Measurements from ENCODE around the gene AFF1.

AFF1 gene

DNA sequence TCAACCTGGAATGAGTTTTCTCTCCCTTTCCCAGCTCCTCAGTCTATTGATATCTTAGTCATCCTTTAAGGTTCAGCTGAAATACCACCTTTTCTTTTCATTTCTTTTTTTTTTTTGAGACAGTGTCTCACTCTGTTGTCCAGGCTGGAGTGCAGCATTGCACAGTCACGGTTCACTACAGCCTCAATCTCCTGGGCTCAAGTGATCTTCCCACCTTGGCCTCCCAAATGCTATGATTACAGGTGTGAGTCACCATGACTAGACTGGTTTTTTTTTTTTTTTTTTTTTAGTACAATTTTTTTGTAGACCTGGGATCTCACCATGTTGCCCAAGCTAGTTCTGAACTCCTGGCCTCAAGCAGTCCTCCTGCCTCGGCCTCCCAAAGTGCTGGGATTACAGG lies 28.9 kb downstream of the AFF1 start:
- TF ChIP-seq, protein P1, sequence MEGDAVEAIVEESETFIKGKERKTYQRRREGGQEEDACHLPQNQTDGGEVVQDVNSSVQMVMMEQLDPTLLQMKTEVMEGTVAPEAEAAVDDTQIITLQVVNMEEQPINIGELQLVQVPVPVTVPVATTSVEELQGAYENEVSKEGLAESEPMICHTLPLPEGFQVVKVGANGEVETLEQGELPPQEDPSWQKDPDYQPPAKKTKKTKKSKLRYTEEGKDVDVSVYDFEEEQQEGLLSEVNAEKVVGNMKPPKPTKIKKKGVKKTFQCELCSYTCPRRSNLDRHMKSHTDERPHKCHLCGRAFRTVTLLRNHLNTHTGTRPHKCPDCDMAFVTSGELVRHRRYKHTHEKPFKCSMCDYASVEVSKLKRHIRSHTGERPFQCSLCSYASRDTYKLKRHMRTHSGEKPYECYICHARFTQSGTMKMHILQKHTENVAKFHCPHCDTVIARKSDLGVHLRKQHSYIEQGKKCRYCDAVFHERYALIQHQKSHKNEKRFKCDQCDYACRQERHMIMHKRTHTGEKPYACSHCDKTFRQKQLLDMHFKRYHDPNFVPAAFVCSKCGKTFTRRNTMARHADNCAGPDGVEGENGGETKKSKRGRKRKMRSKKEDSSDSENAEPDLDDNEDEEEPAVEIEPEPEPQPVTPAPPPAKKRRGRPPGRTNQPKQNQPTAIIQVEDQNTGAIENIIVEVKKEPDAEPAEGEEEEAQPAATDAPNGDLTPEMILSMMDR (conservative IDR thresholded peaks at IDR 0.05; ENCODE audit: control insufficient read depth, insufficient read depth, low read depth, low read length): no peak

GRCh38 chr4:86965019-86965976 lies 30.5 kb downstream of the AFF1 start:
- H3K4me3 ChIP-seq (ENCODE audit: control insufficient read depth, low read depth, low read length): no peak overlapping the region
- no peak for DNase-seq (ENCODE audit: low read depth)
- TF ChIP-seq, protein P1 (conservative IDR thresholded peaks at IDR 0.05; ENCODE audit: control insufficient read depth, insufficient read depth, low read depth, low read length): no peak

More for the DNA sequence above, 28.9 kb downstream of the AFF1 start:
- peak; percentile 62 for DNase-seq (ENCODE audit: low read depth)
- no peak overlapping the region for H3K4me3 ChIP-seq (ENCODE audit: control insufficient read depth, low read depth, low read length)

- H3K4me3 ChIP-seq (ENCODE audit: control insufficient read depth, low read depth, low read length): no peak overlapping the region
Observed at GRCh38 chr4:86967073-86967472, 32.3 kb downstream of the AFF1 start.

GRCh38 chr4:86967798-86968197 lies 33.0 kb downstream of the AFF1 start:
- peak; percentile 49 for DNase-seq (ENCODE audit: low read depth)
- TF ChIP-seq, protein P1 (conservative IDR thresholded peaks at IDR 0.05; ENCODE audit: control insufficient read depth, insufficient read depth, low read depth, low read length): no peak
- H3K4me3 ChIP-seq (ENCODE audit: control insufficient read depth, low read depth, low read length): no peak overlapping the region

More at GRCh38 chr4:86967073-86967472, 32.3 kb downstream of the AFF1 start:
- TF ChIP-seq, protein P1 (conservative IDR thresholded peaks at IDR 0.05; ENCODE audit: control insufficient read depth, insufficient read depth, low read depth, low read length): no peak
- DNase-seq (ENCODE audit: low read depth): no peak

DNA sequence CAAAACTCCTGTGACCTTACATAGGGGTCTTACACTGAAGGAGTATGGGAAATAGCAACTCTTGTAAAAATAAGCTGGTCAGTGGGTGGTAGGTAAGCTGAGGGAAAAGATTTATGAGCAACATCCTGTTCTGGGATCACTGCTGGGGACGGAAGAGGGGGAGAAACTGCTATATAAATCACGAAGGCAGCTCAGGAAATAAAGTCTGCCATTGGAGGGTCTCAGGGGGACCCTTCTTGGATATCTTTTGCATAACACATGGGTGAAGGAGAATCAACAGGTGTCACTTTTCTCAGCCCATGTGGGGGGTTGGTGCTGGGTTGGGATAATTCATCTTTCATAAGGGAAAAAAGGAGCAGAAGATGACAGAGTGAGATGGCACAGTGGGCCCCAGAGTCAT lies 33.7 kb downstream of the AFF1 start:
- TF ChIP-seq, protein P1 (conservative IDR thresholded peaks at IDR 0.05; ENCODE audit: control insufficient read depth, insufficient read depth, low read depth, low read length): no peak
- no peak for DNase-seq (ENCODE audit: low read depth)
- no peak overlapping the region for H3K4me3 ChIP-seq (ENCODE audit: control insufficient read depth, low read depth, low read length)

GRCh38 chr4:86970447-86971354 lies 35.9 kb downstream of the AFF1 start:
- no peak overlapping the region for H3K4me3 ChIP-seq (ENCODE audit: control insufficient read depth, low read depth, low read length)
- TF ChIP-seq, protein P1 (conservative IDR thresholded peaks at IDR 0.05; ENCODE audit: control insufficient read depth, insufficient read depth, low read depth, low read length): no peak

More at GRCh38 chr4:86970447-86971354, 35.9 kb downstream of the AFF1 start:
- DNase-seq (ENCODE audit: low read depth): no peak
